Naive thymus-derived CD8-positive, alpha-beta T cell (primary cell): ENCODE data around the gene GRM4. TPM values are rescaled to one million over a fixed set of nuclear protein-coding genes. Genes with fewer than 3 reads are reported as not detected.

ENCODE experiments used
- ATAC-seq, 2 donors: fragments of 150-1000 bp; cut with Tn5 transposase in 1 of 2; sonication (Bioruptor Pico), chemical (Tn5 transposase) in 1 of 2; 1 replicate in 1 of 2; 2 replicates in 1 of 2; pipeline ENCODE4 v1.10.0; 2021; ENCODE audit warnings: mild to moderate bottlenecking in 2 of 2, moderate library complexity in 2 of 2
- POLR2A ChIA-PET: fragments of 350-600 bp; sonication (Branson Sonifier 250); formaldehyde crosslinking; loops from one replicate; lab custom pipeline; 2021; ENCODE audit warnings: antibody characterized with exemption; lab: Charles Lee
- DNase-seq, 10 donors: peaks; one replicate each; pipeline versions ENCODE4 v3.0.0 to v3.0.0-alpha.2; 2020 to 2022
- H3K27ac Mint-ChIP-seq, 10 donors: one replicate each; pipeline ENCODE4 v1.8.0; 2020 to 2022; ENCODE audit warnings: mild to moderate bottlenecking in 10 of 10, mixed read lengths in 10 of 10, moderate library complexity in 4 of 10, inconsistent platforms in 1 of 10
- H3K27me3 Mint-ChIP-seq, 5 donors: one replicate each; pipeline ENCODE4 v1.8.0; 2021 to 2022; ENCODE audit warnings: mixed read lengths in 5 of 5
- H3K36me3 Mint-ChIP-seq, 3 donors: one replicate each; pipeline ENCODE4 v1.8.0; 2020 to 2022; ENCODE audit warnings: mixed read lengths in 3 of 3, mild to moderate bottlenecking in 2 of 3, inconsistent platforms in 1 of 3
- H3K4me1 Mint-ChIP-seq, 4 donors: one replicate each; pipeline ENCODE4 v1.8.0; 2021 to 2022; ENCODE audit warnings: mixed read lengths in 4 of 4
- H3K4me3 Mint-ChIP-seq, 10 donors: one replicate each; pipeline ENCODE4 v1.8.0; 2020 to 2022; ENCODE audit warnings: mild to moderate bottlenecking in 10 of 10, mixed read lengths in 10 of 10, moderate library complexity in 6 of 10, inconsistent platforms in 1 of 10
- H3K9me3 Mint-ChIP-seq, 9 donors: one replicate each; pipeline ENCODE4 v1.8.0; 2020 to 2022; ENCODE audit warnings: mixed read lengths in 9 of 9, mild to moderate bottlenecking in 3 of 9, inconsistent platforms in 1 of 9, moderate library complexity in 1 of 9
- polyA plus RNA-seq, 3 donors: library from polyadenylated mRNA; unstranded; fragments of 300-500 nt; fragmentation: Illumina TruSeq; gene quantifications; one replicate each; pipeline ENCODE4 v1.2.3, GENCODE V29; 2021
- total RNA-seq, 8 experiments: library from RNA in 2 of 8; stranded (reverse) in 2 of 8; gene quantifications; one replicate each; pipeline ENCODE4 v1.2.3 and lab custom pipeline; 2021 to 2026

The GRM4 gene
- total and polyA plus RNA-seq, 5 experiments from 2014 or later, result not detected

DNA sequence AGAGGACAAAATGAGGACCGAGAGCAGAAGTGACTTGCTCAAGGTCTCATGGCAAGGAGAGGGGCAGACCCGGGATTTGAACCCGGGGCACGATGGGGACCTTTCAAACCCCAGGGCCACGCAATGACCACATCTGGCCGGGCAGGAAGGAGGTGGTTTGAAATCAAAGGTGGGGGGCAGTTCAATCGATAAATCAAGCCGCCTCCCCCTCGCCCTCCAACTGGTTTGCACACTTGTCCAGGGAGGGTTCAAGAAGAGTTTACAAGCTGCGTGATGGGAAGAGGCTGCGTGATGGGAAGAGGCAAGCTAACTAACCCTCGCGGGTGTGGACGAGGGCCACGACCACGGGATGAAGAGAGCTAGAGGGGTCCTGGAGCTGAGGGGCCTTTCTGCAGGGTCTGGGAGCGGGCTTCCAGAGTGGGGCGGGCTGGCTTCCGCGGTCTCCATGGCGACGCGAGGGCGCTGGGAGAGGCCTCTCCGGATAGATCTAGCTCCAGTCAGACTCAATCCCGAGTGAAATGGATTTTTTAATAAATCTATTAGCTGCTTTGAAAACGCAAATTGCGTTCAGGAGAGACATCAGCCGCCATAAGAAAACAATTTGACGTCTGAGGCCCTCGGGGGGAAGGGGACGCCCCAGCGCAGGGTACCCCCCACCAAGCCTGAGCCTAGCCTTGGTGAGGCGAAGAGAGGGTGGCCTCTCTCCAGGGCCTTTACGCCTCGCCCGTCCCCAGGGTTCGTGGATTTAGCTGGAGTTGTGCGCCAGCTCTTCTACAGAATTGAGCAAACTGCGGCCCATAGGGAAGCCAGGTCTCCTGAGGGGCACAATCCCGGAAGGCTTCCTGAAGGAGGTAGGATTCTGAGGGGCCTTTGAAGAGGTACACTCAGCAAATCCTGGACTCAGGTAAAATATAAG is 143.9 kb downstream of the GRM4 start:
- ATAC-seq (no peak), DNase-seq (peak in 1 of 10 donors; percentile 45)
- Mint-ChIP-seq H3K4me3 (no peak overlapping the region), H3K9me3 (peaks cover 0 to 11% (median 2%) of the 10 kb centered on the region in 9 donors), H3K27me3 (peaks cover 0 to 13% (median 3%) of the 10 kb centered on the region in 5 donors), H3K27ac (no peak overlapping the region), H3K4me1 (peaks cover 0 to 6% (median 0%) of the 10 kb centered on the region in 4 donors), H3K36me3 (peaks cover 0 to 5% (median 2%) of the 10 kb centered on the region in 3 donors)
- POLR2A ChIA-PET, result interaction anchor here (0.6 kb wide), 1 partner anchor 237 kb away, joined by 4 read pairs; no protein-coding TSS in a partner anchor

DNA sequence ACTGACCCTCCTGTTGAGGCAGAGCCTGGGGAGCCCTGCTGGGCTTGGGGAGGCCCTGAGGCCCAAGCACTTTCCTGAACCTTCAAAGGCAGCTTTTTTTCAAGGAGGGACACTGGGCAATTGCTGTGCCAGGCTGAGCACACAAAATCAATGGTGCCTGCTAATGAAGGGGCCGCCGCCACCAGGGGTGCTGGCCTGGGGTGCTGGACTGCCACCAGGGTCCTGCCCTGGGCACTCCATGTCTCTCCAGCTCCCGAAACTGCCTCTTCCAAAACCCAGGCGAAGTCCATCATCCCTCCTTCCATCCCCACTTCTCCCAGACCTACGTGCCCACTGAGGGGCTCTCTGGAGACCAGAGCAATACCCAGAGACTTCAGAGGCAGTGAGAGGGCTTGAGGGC is 145.6 kb downstream of the GRM4 start:
- no peaks in the 10 kb centered on the region for H3K4me1 Mint-ChIP-seq
- DNase-seq (peak in 1 of 10 donors; percentile 28), ATAC-seq (no peak)
- H3K27me3 Mint-ChIP-seq, result peaks cover 0 to 9% (median 3%) of the 10 kb centered on the region in 5 donors
- no peak overlapping the region for H3K27ac Mint-ChIP-seq
- H3K9me3 Mint-ChIP-seq, result peaks cover 0 to 14% (median 4%) of the 10 kb centered on the region in 9 donors
- peaks cover 0 to 8% (median 5%) of the 10 kb centered on the region in 3 donors for H3K36me3 Mint-ChIP-seq
- POLR2A ChIA-PET, result no interaction called here
- no peak overlapping the region for H3K4me3 Mint-ChIP-seq

- Mint-ChIP-seq H3K27me3 (peaks cover 0 to 10% (median 3%) of the 10 kb centered on the region in 5 donors), H3K4me3 (no peak overlapping the region), H3K4me1 (no peaks in the 10 kb centered on the region), H3K36me3 (peaks cover 0 to 8% (median 5%) of the 10 kb centered on the region in 3 donors), H3K27ac (no peak overlapping the region), H3K9me3 (peaks cover 0 to 14% (median 4%) of the 10 kb centered on the region in 9 donors)
- DNase-seq (no peak), ATAC-seq (no peak)
- POLR2A ChIA-PET, result no interaction called here
Measured at GRCh38 chr6:33999567-33999966, 146.3 kb downstream of the GRM4 start.

- H3K27ac Mint-ChIP-seq, result no peak overlapping the region
- H3K9me3 Mint-ChIP-seq, result peaks cover 0 to 10% (median 2%) of the 10 kb centered on the region in 9 donors
- no peak for DNase-seq
- POLR2A ChIA-PET, result no interaction called here
- peaks cover 0 to 8% (median 5%) of the 10 kb centered on the region in 3 donors for H3K36me3 Mint-ChIP-seq
- H3K4me3 Mint-ChIP-seq, result no peak overlapping the region
- no peak for ATAC-seq
- H3K27me3 Mint-ChIP-seq, result peaks cover 2 to 19% (median 3%) of the 10 kb centered on the region in 5 donors
- no peaks in the 10 kb centered on the region for H3K4me1 Mint-ChIP-seq
Measured at GRCh38 chr6:33998660-33999059, 147.2 kb downstream of the GRM4 start.

DNA sequence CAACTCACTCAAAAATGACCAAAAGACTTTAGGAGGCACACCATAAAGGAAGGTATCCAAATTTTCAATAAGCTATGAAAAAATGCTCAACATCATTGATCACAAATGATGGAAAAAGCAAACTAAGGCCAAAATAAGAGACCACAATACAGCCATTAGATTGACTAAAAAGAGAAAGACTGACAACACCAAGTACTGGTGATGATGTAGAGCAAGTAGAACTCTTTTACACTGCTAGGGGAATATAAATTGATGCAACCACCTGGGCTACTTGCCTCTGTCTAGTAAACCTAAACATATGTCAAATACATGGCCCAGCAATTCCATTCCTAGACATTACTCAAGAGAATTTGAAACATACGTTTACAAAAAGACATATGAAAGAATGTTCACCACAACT is 148.6 kb downstream of the GRM4 start:
- H3K9me3 Mint-ChIP-seq, result peaks cover 0 to 10% (median 1%) of the 10 kb centered on the region in 9 donors
- H3K27me3 Mint-ChIP-seq, result peaks cover 2 to 31% (median 7%) of the 10 kb centered on the region in 5 donors
- no peak overlapping the region for H3K27ac Mint-ChIP-seq
- H3K4me3 Mint-ChIP-seq, result no peak overlapping the region
- no peaks in the 10 kb centered on the region for H3K4me1 Mint-ChIP-seq
- DNase-seq (no peak), ATAC-seq (no peak)
- POLR2A ChIA-PET, result no interaction called here
- H3K36me3 Mint-ChIP-seq, result peaks cover 0 to 8% (median 5%) of the 10 kb centered on the region in 3 donors

GRCh38 chr6:33996120-33996475 is 149.8 kb downstream of the GRM4 start:
- H3K4me1 Mint-ChIP-seq, result peaks cover 0 to under 1% (median 0%) of the 10 kb centered on the region in 4 donors
- H3K9me3 Mint-ChIP-seq, result peaks cover 0 to 10% (median 1%) of the 10 kb centered on the region in 9 donors
- ATAC-seq (no peak), DNase-seq (no peak)
- peaks cover 0 to 8% (median 5%) of the 10 kb centered on the region in 3 donors for H3K36me3 Mint-ChIP-seq
- no peak overlapping the region for H3K4me3 Mint-ChIP-seq
- H3K27me3 Mint-ChIP-seq, result peaks cover 2 to 31% (median 7%) of the 10 kb centered on the region in 5 donors
- no peak overlapping the region for H3K27ac Mint-ChIP-seq
- POLR2A ChIA-PET, result no interaction called here

DNA sequence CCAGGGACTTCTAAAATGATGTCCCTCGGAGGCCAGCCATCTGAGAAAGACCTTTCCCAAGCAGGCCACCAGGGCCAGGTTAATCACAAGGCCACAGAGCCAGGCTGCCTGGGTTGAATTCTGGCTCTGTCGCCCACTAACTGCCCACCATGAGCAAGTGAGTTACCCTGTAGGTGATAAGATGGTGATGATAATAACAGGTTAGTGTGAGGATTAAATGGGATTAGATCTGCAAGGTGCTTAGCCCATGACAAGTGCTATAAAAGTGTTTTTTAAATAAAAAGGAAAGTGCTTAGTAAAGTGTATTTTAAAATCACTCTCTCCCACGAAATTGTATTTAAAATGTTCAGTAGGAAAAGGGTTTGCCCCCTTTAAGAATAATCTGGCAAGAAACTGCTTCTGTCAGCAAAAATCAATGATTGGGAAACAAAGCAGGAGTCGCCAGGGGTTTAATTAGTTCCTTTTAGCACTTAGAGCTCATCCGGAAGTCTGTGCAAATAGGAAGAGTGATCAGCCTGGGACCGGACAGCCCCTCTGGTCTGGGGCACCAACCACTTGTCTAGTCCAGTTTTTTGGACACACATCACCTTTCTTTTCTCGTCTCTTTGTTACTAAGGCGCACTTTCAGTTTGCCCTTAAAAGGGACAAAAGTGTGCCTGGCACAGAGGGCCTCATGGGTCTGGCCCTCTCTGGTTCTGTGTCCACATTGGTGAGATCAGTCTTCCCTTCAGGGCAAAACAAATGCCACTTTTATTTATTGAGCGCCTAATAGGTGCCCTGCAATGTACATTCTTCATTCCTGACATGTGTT is 150.4 kb downstream of the GRM4 start:
- Mint-ChIP-seq H3K4me1 (peaks cover 0 to 3% (median 0%) of the 10 kb centered on the region in 4 donors), H3K4me3 (no peak overlapping the region), H3K27ac (no peak overlapping the region), H3K36me3 (peaks cover 0 to 8% (median 5%) of the 10 kb centered on the region in 3 donors), H3K9me3 (peaks cover 0 to 10% (median 1%) of the 10 kb centered on the region in 9 donors), H3K27me3 (peaks cover 2 to 27% (median 7%) of the 10 kb centered on the region in 5 donors)
- DNase-seq (no peak), ATAC-seq (no peak)
- POLR2A ChIA-PET, result no interaction called here

DNA sequence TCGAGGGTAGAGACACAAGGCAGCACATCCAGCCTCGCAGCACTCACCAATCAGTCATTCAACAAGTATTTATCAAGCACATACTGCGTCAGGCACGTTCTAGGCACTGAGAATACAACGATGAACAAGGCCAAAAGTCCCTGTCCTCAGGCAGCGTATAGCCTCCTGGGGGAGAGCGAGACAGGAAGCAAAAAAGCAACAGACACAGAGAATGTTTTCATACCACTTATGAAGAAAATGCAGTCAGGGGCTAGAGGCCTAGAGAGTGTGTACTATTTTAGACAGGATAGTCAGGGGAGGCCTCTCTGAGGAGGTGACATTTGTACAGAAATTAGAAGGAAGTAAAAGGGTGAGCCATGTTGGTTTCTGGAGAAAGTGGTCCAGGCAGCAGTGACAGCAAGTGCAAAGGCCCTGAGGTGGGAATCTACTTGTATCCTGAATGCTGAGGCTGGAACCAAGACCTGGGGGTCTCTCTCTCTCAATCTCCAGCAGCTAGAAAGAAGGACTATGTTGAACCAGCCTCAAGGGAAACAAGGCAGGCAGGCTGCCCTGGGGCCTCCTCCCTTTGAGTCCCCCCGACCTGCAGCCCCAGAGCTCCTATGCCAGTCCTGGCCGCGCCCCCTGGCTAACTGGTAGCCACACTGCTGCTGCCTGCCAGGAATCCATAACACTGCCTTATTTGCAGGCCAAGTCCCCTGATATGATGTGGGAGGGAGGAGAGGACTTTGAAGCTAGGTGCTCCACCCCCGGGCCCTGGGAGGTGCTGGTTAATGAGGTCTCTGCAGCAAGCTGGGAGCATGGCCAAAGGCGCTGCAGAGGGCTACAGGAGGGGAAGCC is 151.2 kb downstream of the GRM4 start:
- no peak for DNase-seq
- peak overlapping the region in 1 of 10 donors; percentile 81 for H3K27ac Mint-ChIP-seq
- no peak for ATAC-seq
- no peak overlapping the region for H3K4me3 Mint-ChIP-seq
- POLR2A ChIA-PET, result no interaction called here
- H3K9me3 Mint-ChIP-seq, result peaks cover 0 to 10% (median 1%) of the 10 kb centered on the region in 9 donors
- peaks cover 2 to 23% (median 4%) of the 10 kb centered on the region in 5 donors for H3K27me3 Mint-ChIP-seq
- peaks cover 0 to 3% (median 0%) of the 10 kb centered on the region in 4 donors for H3K4me1 Mint-ChIP-seq
- peaks cover 0 to 8% (median 5%) of the 10 kb centered on the region in 3 donors for H3K36me3 Mint-ChIP-seq

GRCh38 chr6:33993653-33994471 is 152.0 kb downstream of the GRM4 start:
- H3K27me3 Mint-ChIP-seq, result peaks cover 2 to 23% (median 4%) of the 10 kb centered on the region in 5 donors
- H3K27ac Mint-ChIP-seq, result peak overlapping the region in 2 of 10 donors; percentile 40 to 81
- H3K4me3 Mint-ChIP-seq, result no peak overlapping the region
- peaks cover 0 to 3% (median 0%) of the 10 kb centered on the region in 4 donors for H3K4me1 Mint-ChIP-seq
- DNase-seq (no peak), ATAC-seq (no peak)
- H3K9me3 Mint-ChIP-seq, result peaks cover 0 to 10% (median 1%) of the 10 kb centered on the region in 9 donors
- peaks cover 0 to 8% (median 5%) of the 10 kb centered on the region in 3 donors for H3K36me3 Mint-ChIP-seq
- POLR2A ChIA-PET, result no interaction called here

- Mint-ChIP-seq H3K36me3 (peaks cover 0 to 8% (median 5%) of the 10 kb centered on the region in 3 donors), H3K9me3 (peaks cover 0 to 10% (median 1%) of the 10 kb centered on the region in 9 donors), H3K4me3 (no peak overlapping the region), H3K4me1 (peaks cover 0 to 3% (median 0%) of the 10 kb centered on the region in 4 donors), H3K27ac (no peak overlapping the region), H3K27me3 (peaks cover 2 to 23% (median 4%) of the 10 kb centered on the region in 5 donors)
- POLR2A ChIA-PET, result no interaction called here
- ATAC-seq (no peak), DNase-seq (no peak)
Measured at GRCh38 chr6:33993091-33993490, 152.8 kb downstream of the GRM4 start.

GRCh38 chr6:33992191-33992590 is 153.7 kb downstream of the GRM4 start:
- Mint-ChIP-seq H3K27ac (no peak overlapping the region), H3K36me3 (peaks cover 0 to 5% (median 5%) of the 10 kb centered on the region in 3 donors), H3K27me3 (peaks cover 2 to 23% (median 4%) of the 10 kb centered on the region in 5 donors), H3K4me1 (peaks cover 0 to 3% (median 0%) of the 10 kb centered on the region in 4 donors), H3K9me3 (peaks cover 0 to 6% (median 0%) of the 10 kb centered on the region in 9 donors), H3K4me3 (no peak overlapping the region)
- DNase-seq (no peak), ATAC-seq (no peak)
- POLR2A ChIA-PET, result no interaction called here
